Measurements from ENCODE around the gene GART.
"Not testable (repeated sequence)": the region's sequence is repeated elsewhere in the genome, so short reads cannot be mapped to it uniquely, and the experiment has no call there.

GART gene

DNA sequence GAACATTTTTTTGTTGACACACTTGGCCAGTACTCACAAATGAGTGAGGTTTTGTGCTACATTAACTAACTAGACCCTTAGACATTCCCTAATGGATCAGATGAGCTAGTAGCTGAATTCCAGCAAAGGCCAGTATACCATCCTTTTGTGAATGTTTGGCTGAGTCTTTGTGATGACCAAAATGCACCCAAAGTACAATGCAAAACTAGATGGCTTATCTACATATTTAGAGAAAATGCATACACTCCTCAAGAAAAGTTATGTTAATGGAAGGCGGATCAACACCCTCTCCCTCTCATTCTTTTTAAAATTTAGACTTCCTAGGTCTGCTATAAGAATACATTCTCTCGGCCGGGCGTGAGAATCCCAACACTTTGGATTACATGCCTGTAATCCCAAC, 30.3 kb downstream of the GART start:
- no peak for DNase-seq

DNA sequence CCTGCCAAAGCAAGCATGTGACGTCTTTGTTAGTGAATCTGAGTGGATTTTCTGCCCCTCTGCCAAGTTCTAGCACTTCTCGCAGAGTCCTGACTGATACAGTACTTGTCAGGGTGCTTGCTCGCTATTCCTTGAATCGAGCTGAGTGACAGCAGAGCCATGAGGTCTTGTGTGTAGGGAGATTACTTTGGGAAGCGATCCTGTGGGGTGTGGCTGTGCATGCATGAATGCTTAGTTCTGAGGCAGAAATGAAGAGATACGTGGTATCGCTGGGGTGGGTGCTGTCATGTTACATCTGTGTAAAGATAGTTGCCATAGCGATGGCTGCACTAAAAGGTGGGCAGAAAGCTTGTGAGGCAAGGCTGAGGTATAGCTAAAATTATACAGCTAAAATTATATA, 31.1 kb downstream of the GART start:
- DNase-seq, result no peak

DNA sequence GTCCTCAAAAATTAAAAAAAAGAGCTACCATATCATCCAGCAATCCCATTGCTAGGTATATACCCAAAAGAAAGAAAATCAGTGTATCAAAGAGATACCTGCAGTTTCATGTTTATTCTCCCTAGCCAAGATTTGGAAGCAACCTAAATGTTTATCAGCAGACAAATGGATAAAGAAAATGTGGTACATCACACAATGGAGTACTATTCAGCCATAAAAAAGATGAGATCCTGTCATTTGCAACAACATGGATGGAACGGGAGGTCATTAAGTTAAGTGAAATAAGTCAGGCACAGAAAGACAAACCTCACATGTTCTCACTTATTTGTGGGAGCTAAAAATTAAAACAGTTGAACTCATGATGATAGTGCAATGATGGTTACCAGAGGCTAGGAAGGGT, 34.9 kb downstream of the GART start:
- DNase-seq, result not testable (repeated sequence)

- DNase-seq, result no peak
Observed at GRCh38 chr21:33505833-33506232, 36.1 kb downstream of the GART start.

DNA sequence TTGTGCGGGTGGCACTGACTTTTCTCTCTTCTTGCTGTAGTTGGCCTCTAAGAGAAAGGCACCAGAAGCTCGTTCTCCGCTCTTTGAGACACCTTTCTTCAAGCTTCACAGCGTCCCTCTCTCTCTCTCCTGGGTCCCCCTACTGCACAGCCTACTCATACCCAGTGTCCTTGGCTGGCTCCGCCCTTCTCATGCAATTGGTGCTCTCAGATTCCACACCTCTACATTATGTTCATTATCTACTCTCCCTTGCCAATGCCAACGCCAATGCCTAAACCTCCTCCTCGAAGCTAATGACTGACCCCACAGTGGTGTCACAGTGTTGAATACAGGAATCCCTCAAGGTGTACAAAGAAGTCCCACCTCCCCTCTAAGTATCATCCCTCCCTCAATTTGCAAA, 45.6 kb downstream of the GART start:
- no peak for DNase-seq

DNA sequence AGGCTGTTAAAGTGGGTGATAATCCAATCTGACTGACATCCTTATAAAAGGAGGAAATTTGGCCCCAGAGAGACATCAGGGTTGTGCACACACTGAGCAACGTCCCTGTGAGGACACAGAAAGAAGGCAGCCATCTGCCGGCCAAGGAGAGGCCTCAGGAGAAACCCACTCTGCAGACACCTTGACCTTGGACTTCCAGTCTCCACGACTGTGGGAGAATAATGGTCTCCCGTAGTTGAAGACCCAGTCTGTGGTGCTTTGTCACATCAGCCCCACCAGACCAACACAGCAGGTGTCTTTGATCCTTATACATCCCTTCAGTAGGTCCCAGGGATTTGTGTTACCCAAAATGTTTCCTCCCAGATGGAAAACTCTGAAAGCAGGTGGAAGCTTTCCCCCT, 46.2 kb downstream of the GART start:
- no peak for DNase-seq

- DNase-seq, result no peak
Observed at GRCh38 chr21:33493756-33494155, 48.2 kb downstream of the GART start.

DNA sequence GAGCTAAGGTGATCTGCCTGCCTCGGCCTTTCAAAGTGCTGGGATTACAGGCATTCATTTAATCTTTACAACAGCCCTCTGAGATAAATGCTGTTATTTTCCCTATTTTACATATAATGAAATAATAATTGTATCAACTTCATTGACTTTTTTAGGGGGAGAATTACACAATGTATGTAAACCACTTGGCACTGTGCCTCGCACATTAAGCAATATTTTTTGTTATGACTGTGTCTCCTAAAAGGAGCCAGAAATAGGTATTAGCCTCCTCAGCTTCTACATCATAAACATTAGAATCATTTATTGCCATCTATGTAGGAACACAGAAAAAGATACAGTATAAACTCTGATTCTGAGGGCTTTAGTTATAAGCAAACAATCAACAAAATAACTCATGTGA, 49.3 kb downstream of the GART start:
- no peak for DNase-seq

DNA sequence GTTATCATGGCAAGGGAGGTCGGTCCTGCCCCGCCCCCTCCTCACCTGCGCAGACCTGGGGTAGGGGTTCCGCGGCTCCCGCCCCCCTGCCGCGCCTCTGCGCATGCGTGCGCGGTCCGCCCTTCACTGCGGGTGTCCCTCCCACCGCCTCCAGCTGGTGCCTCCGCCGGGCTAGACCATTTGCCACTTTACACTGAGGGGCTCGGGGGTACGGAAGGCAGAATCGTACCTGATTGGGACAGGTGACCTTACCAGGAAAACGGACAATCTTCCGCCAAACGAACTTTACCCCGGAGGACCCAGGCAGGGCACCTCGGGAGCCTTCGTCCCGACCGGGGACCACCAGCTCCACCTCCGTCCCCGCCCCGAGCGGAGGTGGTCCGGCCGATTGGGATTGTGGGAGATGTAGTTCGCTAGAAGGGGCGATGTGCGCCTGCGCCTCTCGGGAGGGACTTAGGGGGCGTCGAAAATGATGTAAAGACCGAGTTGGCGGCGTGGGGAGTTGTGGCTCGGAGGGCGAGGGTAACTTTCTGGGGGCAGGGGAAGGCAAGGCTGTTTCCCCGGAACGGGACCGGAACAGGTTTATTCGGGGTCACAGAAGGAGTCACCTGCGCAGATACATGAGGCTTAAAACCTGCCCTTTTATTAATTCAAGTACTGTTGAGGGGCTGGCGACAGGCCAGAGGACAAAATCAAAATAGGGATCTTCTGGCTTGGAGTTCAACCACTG, 50.4 kb downstream of the GART start, which contains the start of gene DNAJC28:
DNAJC28 (minus strand) TSS at position 344 of the 730 bp plus-strand sequence. CDS start 2,323 bp downstream, outside the sequence.
- DNase-seq, result peak; percentile 45

- DNase-seq, result no peak
Observed at GRCh38 chr21:33490991-33491372, 50.9 kb downstream of the GART start.

GRCh38 chr21:33488936-33489335, 53.0 kb downstream of the GART start:
- DNase-seq, result no peak

GRCh38 chr21:33487996-33488395, 53.9 kb downstream of the GART start:
- DNase-seq, result no peak

GRCh38 chr21:33481314-33481943, 60.5 kb downstream of the GART start:
- DNase-seq, result no peak

- no peak for DNase-seq
Observed at GRCh38 chr21:33480481-33481103, 61.3 kb downstream of the GART start.

DNA sequence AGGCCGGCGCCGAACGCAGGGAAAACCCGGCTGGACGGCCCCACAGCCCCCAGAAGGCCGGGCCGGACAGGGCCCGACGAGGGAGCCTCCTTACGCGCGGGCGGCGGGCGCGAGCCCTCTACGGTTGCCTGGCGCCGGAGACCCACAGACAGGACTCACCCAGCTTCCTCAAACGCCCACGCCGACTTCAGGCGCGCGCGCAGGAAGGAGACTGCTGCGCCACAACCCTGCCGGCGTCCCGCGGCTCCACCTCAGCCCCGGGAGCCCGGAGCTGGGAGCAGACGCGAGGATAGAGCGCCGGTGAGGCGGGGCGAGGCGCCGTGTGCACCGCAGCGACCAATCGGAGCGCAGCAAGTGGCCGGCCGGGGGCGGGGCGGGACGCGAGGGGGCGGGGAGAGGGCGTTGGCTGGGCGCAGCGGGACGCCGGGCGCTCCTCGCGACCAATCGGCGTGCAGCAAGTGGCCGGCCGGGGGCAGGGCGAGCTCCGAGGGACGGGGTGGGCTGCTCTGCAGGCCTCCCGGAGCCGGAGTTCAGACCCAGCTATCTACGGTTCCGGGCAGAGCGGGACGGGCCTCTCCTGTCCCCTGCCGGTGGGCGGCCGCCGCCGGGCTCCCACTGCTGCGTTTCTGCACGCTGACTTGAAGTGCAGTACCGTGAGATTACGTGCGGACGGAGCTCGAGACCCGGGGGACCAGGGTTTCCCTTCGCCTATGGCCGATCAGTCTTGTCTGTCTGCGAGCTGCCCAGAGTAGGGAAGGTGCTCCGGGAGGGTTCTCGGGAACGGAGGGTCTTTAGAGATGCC, 62.0 kb downstream of the GART start, which contains the start of gene TMEM50B:
TMEM50B (minus strand) TSS at position 296 of the 802 bp plus-strand sequence. CDS start 11,089 bp downstream, outside the sequence.
- DNase-seq, result peak; percentile 54

DNA sequence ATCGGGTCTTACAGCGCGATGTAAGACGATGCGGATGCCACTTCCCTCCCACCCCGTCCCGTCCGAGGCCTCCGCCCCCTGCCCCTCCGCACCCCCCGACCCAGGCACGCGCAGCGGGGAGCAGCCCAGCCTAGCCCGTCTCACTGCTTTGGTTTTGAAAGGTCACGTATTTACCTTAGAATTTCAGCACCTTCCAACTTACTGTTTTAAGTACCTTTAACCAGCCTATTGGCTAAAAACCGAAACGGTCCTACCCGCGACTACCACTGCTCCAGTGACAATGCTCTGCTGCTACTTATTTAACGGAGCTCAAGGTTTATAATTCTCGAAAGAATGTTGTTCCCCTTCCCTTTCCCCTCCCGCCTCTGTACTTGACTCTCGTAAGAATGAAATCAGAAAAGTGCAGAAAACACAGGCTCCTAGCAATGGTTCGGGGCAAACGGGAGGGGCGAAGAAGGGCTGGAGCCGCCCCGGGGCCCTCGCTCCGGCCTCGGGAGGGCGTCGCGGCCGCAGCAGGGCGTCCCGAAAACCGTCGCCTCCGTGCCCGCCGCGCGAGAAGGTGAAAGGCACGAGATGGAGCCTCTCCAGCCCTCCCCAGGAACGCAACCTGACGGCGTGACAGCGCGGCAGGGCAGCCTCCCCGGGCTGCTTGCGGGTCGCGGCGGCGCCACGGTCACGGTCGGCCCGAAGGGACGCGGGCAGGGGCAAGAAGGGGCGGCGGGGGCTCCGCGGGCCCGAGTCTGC, 62.8 kb downstream of the GART start:
- DNase-seq, result no peak

GRCh38 chr21:33478182-33478581, 63.7 kb downstream of the GART start:
- no peak for DNase-seq

GRCh38 chr21:33477066-33477465, 64.9 kb downstream of the GART start:
- no peak for DNase-seq

GRCh38 chr21:33473344-33473743, 68.6 kb downstream of the GART start:
- DNase-seq, result no peak

- DNase-seq, result no peak
Observed at GRCh38 chr21:33470701-33471100, 71.2 kb downstream of the GART start.

DNA sequence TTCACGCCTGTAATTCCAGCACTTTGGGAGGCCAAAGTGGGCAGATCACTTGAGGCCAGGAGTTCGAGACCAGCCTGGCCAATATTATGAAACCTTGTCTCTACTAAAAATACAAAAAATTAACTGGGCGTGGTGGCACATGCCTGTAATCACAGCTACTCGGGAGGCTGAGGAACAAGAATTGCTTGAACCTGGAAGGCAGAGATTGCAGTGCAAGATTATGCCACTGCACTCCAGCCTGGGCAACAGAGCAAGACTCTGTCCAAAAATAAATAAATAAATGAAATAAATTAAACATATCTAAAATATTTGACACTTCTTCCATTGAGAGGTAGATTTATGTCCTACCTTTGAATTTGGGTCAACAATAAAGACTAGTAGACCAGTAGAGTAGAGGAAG, 72.7 kb downstream of the GART start:
- not testable (repeated sequence) for DNase-seq

DNA sequence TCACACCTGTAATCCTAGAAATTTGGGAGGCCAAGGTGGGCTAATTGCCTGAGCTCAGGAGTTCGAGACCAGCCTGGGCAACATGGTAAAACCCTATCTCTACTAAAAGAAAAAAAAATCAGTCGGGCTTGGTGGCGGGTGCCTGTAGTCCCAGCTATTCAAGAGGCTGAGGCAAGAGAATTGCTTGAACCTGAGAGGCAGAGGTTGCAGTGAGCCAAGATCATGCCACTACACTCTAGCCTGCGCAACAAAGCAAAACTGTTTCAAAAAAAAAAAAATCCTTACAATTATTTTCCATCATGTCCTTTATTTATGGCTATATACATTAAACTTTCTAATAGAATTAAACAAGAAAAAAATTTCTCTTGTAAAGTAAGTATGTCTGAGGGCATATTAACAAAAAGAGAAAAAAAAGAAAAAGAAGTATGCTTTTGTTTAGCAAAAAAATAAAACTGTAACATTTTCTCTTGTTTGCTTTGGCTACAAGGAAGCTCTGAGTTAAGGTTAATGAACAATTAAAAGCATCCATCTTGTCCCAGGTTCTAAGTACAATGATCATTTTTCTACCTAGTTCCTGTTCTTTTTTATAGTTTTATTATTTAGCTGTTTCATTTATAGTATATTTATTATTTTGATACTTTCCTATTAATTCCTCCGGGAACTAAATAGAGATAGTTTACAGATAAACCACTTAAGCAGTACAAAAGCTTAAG, 80.2 kb downstream of the GART start:
- no peak for DNase-seq
